Measurements from ENCODE around the gene EIF2S2.

The EIF2S2 gene

GRCh38 chr20:34100576-34100975 lies 11.5 kb downstream of the EIF2S2 start:
- peaks cover 99% of the 10 kb centered on the region for H3K36me3 ChIP-seq
- H3K9me3 ChIP-seq: no peaks in the 10 kb centered on the region
- TF ChIP-seq CTCF (IDR thresholded peaks at IDR 0.05; ENCODE audit: low read depth, low read length): no peak
- no peak overlapping the region for H3K4me3 ChIP-seq (ENCODE audit: low read depth, low read length)
- H3K27me3 ChIP-seq: no peaks in the 10 kb centered on the region
- no peak for DNase-seq
- no peaks in the 10 kb centered on the region; the same call in 1 of the 2 replicates for H3K4me1 ChIP-seq

GRCh38 chr20:34099675-34100074 lies 12.4 kb downstream of the EIF2S2 start:
- Histone ChIP-seq H3K4me1 (no peaks in the 10 kb centered on the region; the same call in 1 of the 2 replicates), H3K36me3 (peaks cover 99% of the 10 kb centered on the region), H3K27me3 (no peaks in the 10 kb centered on the region), H3K9me3 (no peaks in the 10 kb centered on the region), H3K4me3 (ENCODE audit: low read depth, low read length) (no peak overlapping the region)
- TF ChIP-seq CTCF (IDR thresholded peaks at IDR 0.05; ENCODE audit: low read depth, low read length): no peak
- DNase-seq: no peak

GRCh38 chr20:34098570-34098969 lies 13.5 kb downstream of the EIF2S2 start:
- TF ChIP-seq CTCF (IDR thresholded peaks at IDR 0.05; ENCODE audit: low read depth, low read length): no peak
- Histone ChIP-seq H3K4me3 (ENCODE audit: low read depth, low read length) (no peak overlapping the region), H3K9me3 (no peaks in the 10 kb centered on the region), H3K27me3 (no peaks in the 10 kb centered on the region), H3K36me3 (peaks cover 99% of the 10 kb centered on the region), H3K4me1 (no peaks in the 10 kb centered on the region; the same call in 1 of the 2 replicates)
- no peak for DNase-seq

- Histone ChIP-seq H3K4me1 (no peaks in the 10 kb centered on the region), H3K9me3 (no peaks in the 10 kb centered on the region), H3K27me3 (no peaks in the 10 kb centered on the region), H3K4me3 (ENCODE audit: low read depth, low read length) (no peak overlapping the region), H3K36me3 (peaks cover 99% of the 10 kb centered on the region)
- DNase-seq: no peak
- TF ChIP-seq CTCF (IDR thresholded peaks at IDR 0.05; ENCODE audit: low read depth, low read length): no peak
Measured at GRCh38 chr20:34096699-34097444, 15.2 kb downstream of the EIF2S2 start.

DNA sequence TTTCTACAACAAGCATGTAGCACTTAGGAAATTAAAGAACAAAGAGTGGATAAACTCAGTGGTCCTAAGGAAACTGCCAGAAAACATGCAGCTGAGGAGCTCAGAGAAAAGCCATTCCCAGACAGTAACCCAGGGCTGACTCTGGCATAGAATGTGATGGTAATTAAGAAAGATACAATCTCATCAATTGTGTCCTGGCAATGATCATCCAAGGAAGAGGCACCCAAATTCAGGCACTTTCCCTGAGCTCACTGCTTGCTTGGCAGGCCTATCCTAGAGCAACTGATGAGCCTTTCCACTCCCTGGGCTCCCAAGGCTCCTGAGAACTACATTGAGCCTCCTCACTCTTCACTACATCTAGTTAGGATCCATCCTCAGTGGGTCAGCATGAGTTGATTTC lies 16.2 kb downstream of the EIF2S2 start:
- no peaks in the 10 kb centered on the region for H3K9me3 ChIP-seq
- H3K4me3 ChIP-seq (ENCODE audit: low read depth, low read length): no peak overlapping the region
- no peak for DNase-seq
- H3K4me1 ChIP-seq: no peaks in the 10 kb centered on the region
- H3K27me3 ChIP-seq: no peaks in the 10 kb centered on the region
- H3K36me3 ChIP-seq: peaks cover 98% of the 10 kb centered on the region
- no peak for TF ChIP-seq CTCF (IDR thresholded peaks at IDR 0.05; ENCODE audit: low read depth, low read length)

GRCh38 chr20:34093895-34094294 lies 18.1 kb downstream of the EIF2S2 start:
- Histone ChIP-seq H3K27me3 (no peaks in the 10 kb centered on the region), H3K9me3 (no peaks in the 10 kb centered on the region), H3K4me3 (ENCODE audit: low read depth, low read length) (no peak overlapping the region), H3K36me3 (peaks cover 98% of the 10 kb centered on the region), H3K4me1 (no peaks in the 10 kb centered on the region)
- TF ChIP-seq CTCF (IDR thresholded peaks at IDR 0.05; ENCODE audit: low read depth, low read length): no peak
- DNase-seq: no peak
